Stimulated activated CD4-positive, alpha-beta T cell treated with anti-CD3 and anti-CD28 coated beads, Interleukin-4, amount 100 ng/mL, for 48 hours (primary cell): ENCODE measurements around the gene CD209.
"Not testable (repeated sequence)": the region's sequence is repeated elsewhere in the genome, so short reads cannot be mapped to it uniquely, and the experiment has no call there.

Source experiments
- DNase-seq, 2 donors: peaks; one replicate each; pipeline ENCODE4 v3.0.0-alpha.2; 2020; ENCODE audit warnings: low read depth in 2 of 2

Gene CD209, protein sequence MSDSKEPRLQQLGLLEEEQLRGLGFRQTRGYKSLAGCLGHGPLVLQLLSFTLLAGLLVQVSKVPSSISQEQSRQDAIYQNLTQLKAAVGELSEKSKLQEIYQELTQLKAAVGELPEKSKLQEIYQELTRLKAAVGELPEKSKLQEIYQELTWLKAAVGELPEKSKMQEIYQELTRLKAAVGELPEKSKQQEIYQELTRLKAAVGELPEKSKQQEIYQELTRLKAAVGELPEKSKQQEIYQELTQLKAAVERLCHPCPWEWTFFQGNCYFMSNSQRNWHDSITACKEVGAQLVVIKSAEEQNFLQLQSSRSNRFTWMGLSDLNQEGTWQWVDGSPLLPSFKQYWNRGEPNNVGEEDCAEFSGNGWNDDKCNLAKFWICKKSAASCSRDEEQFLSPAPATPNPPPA

GRCh38 chr19:7746903-7747884, at the start of gene CD209:
TSS of gene CD209 (minus strand) at chr19:7747534. CDS start at chr19:7747511, 23 bp downstream.
- DNase-seq: no peak

DNA sequence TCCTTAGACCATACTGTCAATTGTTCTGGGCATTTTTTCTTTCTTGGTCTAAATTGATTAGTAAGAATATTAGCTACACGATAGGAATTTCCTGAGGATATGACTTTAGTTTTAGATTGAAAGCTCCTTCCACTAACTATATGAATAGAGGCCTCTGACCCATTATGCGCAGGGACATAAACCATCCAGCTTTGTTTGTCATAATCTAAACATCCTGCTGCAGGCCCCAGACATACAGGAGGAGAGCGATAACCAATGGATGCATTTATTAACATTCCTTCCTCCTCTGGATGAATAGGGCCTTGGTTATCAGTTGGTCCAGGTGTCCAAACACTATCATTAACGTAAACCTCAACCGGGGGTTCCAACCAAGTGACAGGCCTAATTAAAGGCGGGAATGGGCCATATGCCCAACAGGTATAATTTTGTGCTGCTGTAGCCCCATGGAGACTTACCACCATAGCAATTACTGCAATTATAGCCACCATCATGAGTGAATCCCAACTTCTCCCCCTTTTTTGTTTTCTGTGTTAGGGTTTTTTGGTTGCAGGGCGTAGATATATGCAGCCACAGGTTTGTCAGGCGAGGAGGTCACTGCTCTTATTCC, 48.3 kb upstream of the CD209 start:
- no peak for DNase-seq

DNA sequence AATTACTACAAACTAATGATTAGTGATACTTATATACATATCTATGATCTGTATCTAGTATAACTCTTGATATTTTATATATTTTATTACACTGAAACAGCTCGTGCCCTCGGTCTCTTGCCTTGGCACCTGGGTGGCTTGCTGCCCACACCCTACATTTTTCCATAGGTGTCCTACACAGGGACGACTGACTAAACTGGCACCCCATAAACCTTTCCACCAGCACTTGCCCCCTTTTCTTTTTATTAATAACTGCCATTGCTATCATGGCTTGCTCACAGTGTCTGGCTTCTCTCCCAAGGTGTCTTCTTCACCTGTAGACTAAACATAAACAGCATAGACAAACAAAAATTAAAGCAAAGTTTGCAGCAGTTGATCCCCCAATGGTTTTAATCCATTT, 46.2 kb upstream of the CD209 start:
- DNase-seq: no peak

GRCh38 chr19:7792701-7793100, 45.4 kb upstream of the CD209 start:
- DNase-seq: not testable (repeated sequence)

DNA sequence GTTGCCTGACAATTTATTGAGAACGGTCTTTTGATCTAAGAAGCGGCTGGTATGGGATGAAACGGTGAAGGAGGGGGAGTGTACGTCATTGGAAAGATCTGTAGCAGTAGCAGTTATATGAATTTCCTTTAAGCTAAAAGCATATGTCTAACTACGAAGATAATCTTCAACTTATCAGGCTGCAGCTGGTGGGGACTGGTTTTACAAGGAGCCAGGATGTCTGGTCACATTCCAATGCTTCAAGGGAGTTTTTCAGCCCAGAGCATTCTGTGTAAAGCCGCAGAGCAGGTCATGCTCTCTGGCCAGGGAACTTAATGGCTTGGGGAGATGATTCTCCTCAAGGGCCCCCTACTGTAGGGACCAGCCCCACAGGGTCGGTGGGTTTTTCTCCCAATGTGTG, 44.9 kb upstream of the CD209 start:
- DNase-seq: no peak

GRCh38 chr19:7790416-7790815, 43.1 kb upstream of the CD209 start:
- no peak for DNase-seq

DNA sequence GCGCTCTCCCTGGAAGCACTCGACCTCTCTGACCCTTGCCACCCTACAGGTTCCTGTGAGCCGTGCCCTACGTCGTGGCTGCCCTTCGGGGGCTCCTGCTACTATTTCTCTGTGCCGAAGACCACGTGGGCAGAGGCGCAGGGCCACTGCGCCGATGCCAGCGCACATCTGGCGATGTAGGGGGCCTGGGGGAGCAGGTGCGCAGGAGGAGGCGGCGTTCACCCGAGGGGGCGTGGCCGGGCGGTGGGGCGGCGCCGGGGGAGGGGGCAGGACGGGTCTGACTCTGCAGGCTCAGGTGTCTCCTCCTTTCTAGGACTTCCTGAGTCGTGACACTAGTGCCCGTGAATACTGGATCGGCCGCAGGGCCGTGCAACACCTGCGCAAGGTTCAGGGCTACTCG, 42.1 kb upstream of the CD209 start:
- DNase-seq: no peak

DNA sequence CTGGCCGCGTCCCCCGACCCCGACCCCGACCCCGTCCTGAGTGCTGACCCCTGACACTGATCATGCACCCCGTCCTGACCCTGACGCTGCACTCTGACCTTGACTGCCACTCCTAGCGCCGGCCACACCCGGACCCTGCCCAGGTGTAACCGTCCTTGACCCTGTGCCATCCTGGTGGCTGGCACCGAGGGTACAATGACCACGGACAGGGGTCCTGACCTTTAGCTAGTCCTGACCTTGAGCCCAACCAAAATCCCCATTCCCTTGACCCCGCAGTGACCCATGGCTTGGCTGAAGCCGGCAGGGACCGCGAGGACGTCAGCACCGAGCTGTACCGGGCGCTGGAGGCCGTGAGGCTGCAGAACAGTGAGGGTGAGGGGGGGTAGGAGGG, 41.6 kb upstream of the CD209 start:
- DNase-seq: no peak

- DNase-seq: no peak
These were observed 41.0 kb upstream of the CD209 start for GRCh38 chr19:7788178-7788932.

GRCh38 chr19:7787602-7788177, 40.4 kb upstream of the CD209 start:
- no peak for DNase-seq

GRCh38 chr19:7787141-7787540, 39.8 kb upstream of the CD209 start:
- DNase-seq: no peak

- no peak for DNase-seq
These were observed 37.5 kb upstream of the CD209 start for GRCh38 chr19:7784856-7785255.

DNA sequence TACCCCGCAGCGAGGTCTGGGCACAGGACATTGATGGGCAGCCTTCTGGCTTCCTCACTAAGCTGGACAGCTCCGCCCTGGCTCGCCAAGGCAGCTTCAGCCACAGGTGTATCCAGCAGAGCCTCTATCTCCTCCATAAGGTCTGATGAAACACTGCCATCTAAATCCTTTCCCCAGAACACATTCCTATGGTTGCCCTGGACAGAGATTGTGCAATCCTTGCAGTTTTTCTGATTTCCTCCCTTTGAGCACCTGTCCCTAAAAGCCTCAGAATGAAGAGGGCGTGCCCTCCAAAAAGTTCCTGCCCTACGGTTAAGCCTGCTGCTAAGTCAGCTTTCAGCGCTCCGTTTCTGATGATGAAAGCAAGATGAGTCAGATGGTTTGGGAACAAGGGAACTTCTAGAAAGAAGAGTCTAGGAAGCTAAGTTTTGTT, 36.7 kb upstream of the CD209 start:
- DNase-seq: no peak

DNA sequence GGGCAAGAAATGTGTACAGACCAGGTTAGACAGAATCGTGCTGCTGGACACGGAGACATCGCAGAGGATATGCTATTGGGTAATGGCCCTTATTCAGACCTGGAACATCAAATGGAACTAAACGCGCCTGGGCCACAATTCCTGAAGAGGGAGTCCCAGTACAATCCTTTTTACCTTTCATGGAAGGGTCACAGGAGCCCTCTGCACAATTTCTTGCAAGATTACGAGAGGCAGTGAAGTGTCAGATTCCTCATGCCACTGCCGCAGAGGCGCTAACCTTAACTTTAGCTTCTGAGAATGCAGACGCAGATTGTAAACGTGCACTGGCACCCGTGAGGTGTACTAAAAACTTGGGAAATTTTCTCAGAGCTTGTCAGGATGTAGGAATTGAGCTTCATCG, 33.8 kb upstream of the CD209 start:
- DNase-seq: no peak

DNA sequence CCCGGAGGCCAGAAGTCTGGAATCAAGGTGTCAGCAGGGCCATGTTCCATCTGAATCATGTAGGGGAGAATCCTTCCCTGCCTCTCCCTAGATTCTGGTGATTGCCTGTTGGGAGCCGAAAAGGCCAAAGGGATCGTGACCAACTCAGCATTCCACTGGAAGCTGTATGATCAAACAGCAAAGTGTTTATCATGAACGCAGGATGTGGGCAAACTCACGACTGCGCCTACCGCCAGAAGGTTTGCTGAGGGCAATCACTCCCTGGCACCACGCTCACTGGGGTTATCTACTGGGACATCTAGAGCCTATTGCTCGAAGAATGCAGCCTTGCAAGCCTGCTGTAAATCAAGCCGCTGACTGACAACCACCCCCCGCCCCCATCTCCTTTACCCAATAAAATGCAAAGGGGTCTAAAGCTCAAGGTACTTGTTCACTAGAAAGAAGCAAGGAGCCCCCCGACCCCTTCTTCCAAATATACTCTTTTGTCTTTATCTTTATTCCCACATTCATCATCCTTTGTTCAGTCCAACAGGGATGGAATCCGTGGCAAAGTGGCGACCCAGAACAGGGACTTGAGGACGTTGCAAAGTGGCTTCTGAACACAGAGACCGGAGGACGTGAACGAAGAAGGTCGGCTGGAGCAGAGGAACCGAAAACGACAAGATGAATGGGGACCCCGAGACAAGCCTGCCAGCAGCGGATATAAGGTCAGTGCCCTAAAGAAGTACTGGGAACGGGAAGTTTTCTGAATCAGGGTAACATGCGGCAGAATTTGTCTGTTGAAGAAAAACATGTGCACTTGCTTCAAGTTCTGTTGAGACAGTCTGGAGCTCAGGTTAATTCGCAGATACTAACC, 32.5 kb upstream of the CD209 start:
- DNase-seq: no peak

GRCh38 chr19:7778081-7778480, 30.7 kb upstream of the CD209 start:
- DNase-seq: no peak

GRCh38 chr19:7775761-7776160, 28.4 kb upstream of the CD209 start:
- DNase-seq: no peak

GRCh38 chr19:7773841-7774240, 26.5 kb upstream of the CD209 start:
- no peak for DNase-seq

GRCh38 chr19:7772752-7773291, 25.5 kb upstream of the CD209 start:
- peak in 1 of 2 donors; percentile 37 for DNase-seq

DNA sequence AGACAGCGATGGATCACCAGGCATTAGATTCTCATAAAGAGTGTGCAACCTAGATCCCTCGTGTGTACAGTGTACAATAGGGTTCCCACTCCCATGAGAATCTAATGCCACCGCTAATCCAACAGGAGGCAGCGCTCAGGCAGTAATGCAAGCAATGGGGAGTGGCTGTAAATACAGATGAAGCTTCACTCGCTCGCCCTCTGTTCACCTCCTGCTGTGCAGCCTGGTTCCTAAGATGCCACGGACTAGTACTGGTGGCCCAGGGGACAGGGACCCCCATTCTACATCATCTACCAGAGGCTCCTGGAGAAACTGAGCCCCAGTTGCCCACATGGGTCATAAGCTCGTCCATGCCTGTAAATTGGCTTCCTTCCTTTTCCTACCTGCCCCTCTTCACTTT, 23.7 kb upstream of the CD209 start:
- no peak for DNase-seq
